Activated naive CD4-positive, alpha-beta T cell treated with anti-CD3 and anti-CD28 coated beads for 36 hours (primary cell): ENCODE measurements around the gene LAT. TPM values are rescaled to one million over a fixed set of nuclear protein-coding genes. Genes with fewer than 3 reads are reported as not detected.
"Not testable (repeated sequence)": the region's sequence is repeated elsewhere in the genome, so short reads cannot be mapped to it uniquely, and the experiment has no call there.

ENCODE experiments used
- CTCF ChIA-PET: fragments of 350-600 bp; sonication (Branson Sonifier 250); formaldehyde crosslinking; loops from one replicate; lab custom pipeline; 2021; ENCODE audit warnings: antibody characterized with exemption; lab: Charles Lee
- DNase-seq: peaks from one replicate; pipeline ENCODE4 v3.0.0-alpha.2; 2020
- H3K27ac Mint-ChIP-seq: one replicate; pipeline ENCODE4 v1.8.0; 2021; ENCODE audit warnings: mild to moderate bottlenecking, mixed read lengths
- H3K27me3 Mint-ChIP-seq: one replicate; pipeline ENCODE4 v1.8.0; 2021; ENCODE audit warnings: low read depth, mixed read lengths
- H3K36me3 Mint-ChIP-seq: one replicate; pipeline ENCODE4 v1.8.0; 2021; ENCODE audit warnings: low read depth, mixed read lengths
- H3K4me1 Mint-ChIP-seq: one replicate; pipeline ENCODE4 v1.8.0; 2021; ENCODE audit warnings: low read depth, mixed read lengths
- H3K4me3 Mint-ChIP-seq: one replicate; pipeline ENCODE4 v1.8.0; 2021; ENCODE audit warnings: mild to moderate bottlenecking, moderate library complexity, mixed read lengths
- H3K9me3 Mint-ChIP-seq: one replicate; pipeline ENCODE4 v1.8.0; 2021; ENCODE audit warnings: mixed read lengths
- intact Hi-C: fragments of 100-400 bp; cut with micrococcal nuclease; formaldehyde crosslinking; loops from one replicate; pipeline ENCODE4 v1.15.1; 2023
- total RNA-seq, 2 experiments: library from RNA; stranded (reverse); gene quantifications; one replicate each; pipeline ENCODE4 v1.2.3, GENCODE V29; 2021

Gene LAT
- total RNA-seq, 2 experiments from 2014 or later = 122 to 128 TPM

DNA sequence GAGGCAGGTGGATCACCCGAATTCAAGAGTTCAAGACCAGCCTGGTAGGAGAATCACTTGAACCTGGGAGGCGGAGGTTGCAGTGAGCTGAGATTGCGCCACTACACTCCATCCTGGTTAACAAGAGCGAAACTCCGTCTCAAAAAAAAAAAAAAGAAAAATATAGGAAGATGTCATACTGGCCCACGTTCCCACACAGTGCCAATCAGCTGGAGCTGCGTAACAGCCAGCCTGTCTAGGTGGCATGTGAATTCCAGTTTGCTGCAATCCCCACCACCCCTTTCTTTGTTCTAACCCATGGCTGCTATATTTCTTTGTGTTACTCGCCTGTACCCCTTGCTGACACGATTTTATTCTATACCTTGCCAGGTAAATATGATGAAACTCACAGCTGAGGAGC is 26.6 kb upstream of the LAT start:
- DNase-seq = no peak
- H3K36me3 Mint-ChIP-seq = peaks cover 30% of the 10 kb centered on the region
- no peaks in the 10 kb centered on the region for H3K9me3 Mint-ChIP-seq
- H3K27ac Mint-ChIP-seq = no peak overlapping the region
- H3K27me3 Mint-ChIP-seq = no peaks in the 10 kb centered on the region
- no peak overlapping the region for H3K4me3 Mint-ChIP-seq
- intact Hi-C loops = loop anchor here (10.0 kb wide), 1 partner anchor 1007 kb away; the partner anchor contains the start of gene TMEM219
- H3K4me1 Mint-ChIP-seq = peaks cover 8% of the 10 kb centered on the region
- CTCF ChIA-PET = interaction anchor here (0.6 kb wide), 1 partner anchor 15 kb away, joined by 7 read pairs; no protein-coding TSS in a partner anchor

DNA sequence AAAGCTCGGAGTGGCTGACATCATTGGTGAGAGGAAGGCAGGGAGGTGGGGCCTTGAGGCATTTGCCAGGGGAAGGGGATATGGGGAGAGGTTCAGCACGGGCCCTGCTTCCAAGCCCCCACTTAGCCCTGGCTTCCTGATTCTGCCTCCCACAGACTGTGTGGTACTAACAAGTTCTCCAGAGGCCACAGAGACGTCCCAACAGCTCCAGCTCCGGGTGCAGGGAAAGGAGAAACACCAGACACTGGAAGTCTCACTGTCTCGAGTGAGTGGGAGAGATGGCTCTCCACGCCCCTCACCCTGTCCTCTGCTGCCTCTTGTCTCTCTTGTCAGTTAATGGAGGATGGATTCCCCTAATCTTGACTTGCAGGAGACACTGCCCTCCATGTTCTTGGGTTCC is 26.0 kb upstream of the LAT start:
- Mint-ChIP-seq H3K27ac (no peak overlapping the region), H3K36me3 (peaks cover 30% of the 10 kb centered on the region), H3K27me3 (no peaks in the 10 kb centered on the region), H3K4me1 (peaks cover 5% of the 10 kb centered on the region), H3K4me3 (no peak overlapping the region), H3K9me3 (no peaks in the 10 kb centered on the region)
- CTCF ChIA-PET = no interaction called here
- intact Hi-C loops = loop anchor here (10.0 kb wide), 1 partner anchor 1006 kb away; the partner anchor contains the start of gene TMEM219
- no peak for DNase-seq

DNA sequence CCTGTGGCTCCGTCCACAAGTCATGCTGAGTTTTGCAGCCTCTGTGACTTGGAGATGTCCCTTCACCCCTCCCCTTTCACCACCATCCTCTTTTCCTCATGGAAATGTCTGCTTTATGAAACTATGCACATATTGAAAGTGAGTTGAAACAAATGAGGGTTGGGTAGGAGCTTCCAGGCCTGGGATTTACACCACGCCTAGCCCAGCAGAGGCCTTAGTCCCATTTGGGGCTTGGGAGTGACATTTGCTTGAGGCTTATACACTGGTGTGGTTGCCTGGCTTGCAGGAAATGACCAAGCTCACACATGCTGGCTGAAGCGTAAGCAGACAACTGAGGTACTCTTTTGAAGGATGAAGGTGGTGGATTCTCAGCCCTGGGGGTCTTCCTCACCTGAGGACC is 20.8 kb upstream of the LAT start:
- Mint-ChIP-seq H3K9me3 (no peaks in the 10 kb centered on the region), H3K27ac (no peak overlapping the region), H3K4me3 (no peak overlapping the region), H3K27me3 (no peaks in the 10 kb centered on the region), H3K36me3 (peaks cover 19% of the 10 kb centered on the region), H3K4me1 (no peaks in the 10 kb centered on the region)
- CTCF ChIA-PET = interaction anchor here (0.6 kb wide), 1 partner anchor 472 kb away, joined by 5 read pairs; the partner anchor contains the start of gene CLN3
- DNase-seq = no peak
- intact Hi-C loops = no loop called here

DNA sequence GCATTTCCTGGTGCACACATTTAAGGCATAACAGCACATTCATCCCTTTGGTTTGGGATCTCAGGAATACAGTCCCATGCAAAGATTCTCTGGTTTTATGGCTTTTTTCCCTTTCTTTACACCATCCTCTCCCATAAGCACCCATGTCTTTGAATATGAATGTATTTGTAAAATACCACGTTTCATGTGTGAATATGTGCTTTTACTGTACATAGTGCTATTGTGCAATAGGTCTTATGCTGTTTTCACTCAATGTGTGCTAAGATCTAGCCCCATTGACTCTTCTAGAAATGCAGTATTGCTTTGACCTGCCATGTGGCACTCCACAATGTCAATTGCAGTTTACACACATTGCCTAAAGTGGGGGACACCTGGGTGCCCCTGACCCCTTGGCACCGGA is 20.4 kb upstream of the LAT start:
- CTCF ChIA-PET = no interaction called here
- intact Hi-C loops = no loop called here
- Mint-ChIP-seq H3K36me3 (peaks cover 17% of the 10 kb centered on the region), H3K27me3 (no peaks in the 10 kb centered on the region), H3K4me1 (no peaks in the 10 kb centered on the region), H3K27ac (no peak overlapping the region), H3K9me3 (no peaks in the 10 kb centered on the region), H3K4me3 (no peak overlapping the region)
- no peak for DNase-seq

DNA sequence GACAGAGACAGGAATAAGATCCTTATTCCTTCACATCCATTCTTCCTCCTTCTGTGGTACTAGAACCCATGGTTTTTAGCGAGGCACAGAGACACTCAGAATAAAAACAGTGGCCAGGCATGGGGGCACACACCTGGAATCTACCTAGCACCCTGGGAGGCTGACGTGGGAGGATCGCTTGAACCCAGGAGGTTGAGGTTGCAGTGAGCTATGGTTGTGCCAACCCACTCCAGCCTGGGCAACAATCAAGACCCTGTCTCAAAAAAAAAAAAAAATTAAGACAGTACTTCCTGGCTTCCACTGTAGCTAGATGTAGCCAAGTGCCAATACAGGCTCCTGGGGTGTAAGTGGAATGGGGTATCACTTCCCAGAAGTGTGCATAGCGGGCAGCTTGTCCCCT is 17.7 kb upstream of the LAT start:
- intact Hi-C loops = no loop called here
- DNase-seq = no peak
- no peak overlapping the region for H3K4me3 Mint-ChIP-seq
- CTCF ChIA-PET = interaction anchor here (1.4 kb wide), 1 partner anchor 22 kb away, joined by 4 read pairs; no protein-coding TSS in a partner anchor
- H3K9me3 Mint-ChIP-seq = no peaks in the 10 kb centered on the region
- H3K36me3 Mint-ChIP-seq = peaks cover 6% of the 10 kb centered on the region
- H3K27me3 Mint-ChIP-seq = no peaks in the 10 kb centered on the region
- no peak overlapping the region for H3K27ac Mint-ChIP-seq
- H3K4me1 Mint-ChIP-seq = no peaks in the 10 kb centered on the region

DNA sequence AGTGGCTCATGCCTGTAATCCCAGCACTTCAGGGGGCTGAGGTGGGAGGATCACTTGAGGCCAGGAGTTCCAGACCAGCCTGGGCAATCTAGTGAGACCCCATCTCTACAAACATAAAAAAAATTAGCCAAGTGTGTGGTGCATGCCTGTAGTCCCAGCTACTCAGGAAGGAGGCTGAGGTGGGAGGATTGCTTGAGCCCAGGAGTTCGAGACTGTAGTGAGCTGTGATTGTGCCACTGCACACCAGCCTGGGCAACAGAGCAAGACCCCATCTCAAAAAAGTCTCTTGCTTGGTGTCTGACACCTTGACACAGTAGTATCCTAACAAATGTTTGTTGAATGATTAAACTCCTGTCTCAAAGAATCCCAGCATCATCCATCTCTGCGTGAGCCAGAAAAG is 15.2 kb upstream of the LAT start:
- H3K27ac Mint-ChIP-seq, H3K36me3 Mint-ChIP-seq, intact Hi-C loops, H3K27me3 Mint-ChIP-seq, H3K4me3 Mint-ChIP-seq, DNase-seq, H3K9me3 Mint-ChIP-seq, H3K4me1 Mint-ChIP-seq: not testable (repeated sequence)
- CTCF ChIA-PET = interaction anchor here (0.6 kb wide), 1 partner anchor 733 kb away, joined by 3 read pairs; no protein-coding TSS in a partner anchor

DNA sequence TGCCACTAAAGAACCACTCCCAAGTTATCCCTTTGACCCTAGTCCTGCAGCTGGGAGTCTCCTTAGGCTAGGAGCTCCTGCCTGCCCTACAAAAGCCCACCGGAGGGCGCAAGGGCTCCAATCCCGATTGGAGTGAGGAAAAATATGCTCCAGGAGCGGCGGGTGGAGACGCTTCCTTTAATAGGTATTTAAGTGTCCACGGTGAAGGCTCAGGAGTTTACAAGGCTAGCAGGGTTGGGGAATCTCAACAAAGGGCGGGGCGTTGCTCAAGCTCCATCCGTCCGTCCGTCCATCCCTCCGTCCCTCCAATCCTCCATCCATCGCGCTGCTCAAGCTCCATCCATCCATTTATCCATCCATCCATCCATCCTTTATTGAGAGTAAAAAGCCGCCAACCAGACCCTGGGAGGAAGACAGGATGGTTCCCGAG is 10.8 kb upstream of the LAT start:
- peak overlapping the region; percentile 91 for H3K27ac Mint-ChIP-seq
- intact Hi-C loops = loop anchor here (1.0 kb wide), 3 partner anchors 11 to 34 kb away; partner anchors contain the start of genes LAT and NFATC2IP
- H3K4me1 Mint-ChIP-seq = peaks cover 34% of the 10 kb centered on the region
- peak; percentile 76 for DNase-seq
- peak overlapping the region; percentile 97 for H3K4me3 Mint-ChIP-seq
- CTCF ChIA-PET = interaction anchor here (0.6 to 2.1 kb wide), 13 partner anchors 10 to 207 kb away, joined by 3 to 14 read pairs (median 3); partner anchors contain the start of gene LAT
- H3K27me3 Mint-ChIP-seq = no peaks in the 10 kb centered on the region
- peaks cover 3% of the 10 kb centered on the region for H3K36me3 Mint-ChIP-seq
- no peaks in the 10 kb centered on the region for H3K9me3 Mint-ChIP-seq

DNA sequence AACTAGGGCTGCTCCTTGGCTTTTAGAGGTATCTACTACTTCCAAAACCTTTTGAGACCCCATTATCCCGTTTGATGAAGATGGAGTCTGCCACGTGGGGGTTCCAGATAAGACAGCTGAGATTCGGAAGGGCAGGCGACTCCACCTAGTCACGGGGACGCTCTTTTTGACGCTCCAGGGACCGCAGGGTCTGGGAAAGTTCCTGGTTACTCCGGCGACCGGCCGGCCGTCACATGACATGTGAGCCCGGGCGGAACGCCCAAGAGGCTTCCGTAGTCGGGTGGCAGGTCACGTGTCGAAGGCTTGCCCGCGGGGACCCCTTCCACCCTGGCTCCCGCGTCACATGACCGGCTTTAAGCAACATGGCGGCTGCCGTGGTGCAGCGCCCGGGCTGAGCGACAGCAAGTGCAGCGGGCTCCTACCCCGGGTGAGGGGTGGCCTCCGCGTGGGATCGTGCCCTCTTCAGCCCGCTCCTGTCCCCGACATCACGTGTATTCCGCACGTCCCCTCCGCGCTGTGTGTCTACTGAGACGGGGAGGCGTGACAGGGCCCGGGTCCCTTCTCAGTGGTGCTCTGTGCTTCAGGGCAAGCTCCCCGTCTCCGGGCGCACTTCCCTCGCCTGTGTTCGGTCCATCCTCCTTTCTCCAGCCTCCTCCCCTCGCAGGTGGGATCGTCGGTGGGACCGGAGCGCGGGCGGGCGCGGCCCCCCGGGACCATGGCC is 10.3 kb upstream of the LAT start, which contains the start of gene SPNS1:
SPNS1 (plus strand) TSS at position 342 of the 721 bp plus-strand sequence; CDS start at position 716, 374 bp downstream.
- no peaks in the 10 kb centered on the region for H3K27me3 Mint-ChIP-seq
- peaks cover 3% of the 10 kb centered on the region for H3K36me3 Mint-ChIP-seq
- H3K4me3 Mint-ChIP-seq = peak within 1 kb of the TSS; percentile 97
- H3K4me1 Mint-ChIP-seq = peaks cover 34% of the 10 kb centered on the region
- CTCF ChIA-PET = interaction anchor here (0.9 to 2.1 kb wide), 9 partner anchors 9 to 207 kb away, joined by 3 to 14 read pairs (median 3); partner anchors contain the start of gene LAT
- H3K27ac Mint-ChIP-seq = peak within 1 kb of the TSS; percentile 91
- H3K9me3 Mint-ChIP-seq = no peaks in the 10 kb centered on the region
- DNase-seq = peak; percentile 97
- intact Hi-C loops = loop anchor here (1.0 kb wide), 3 partner anchors 11 to 34 kb away; partner anchors contain the start of genes LAT and NFATC2IP

DNA sequence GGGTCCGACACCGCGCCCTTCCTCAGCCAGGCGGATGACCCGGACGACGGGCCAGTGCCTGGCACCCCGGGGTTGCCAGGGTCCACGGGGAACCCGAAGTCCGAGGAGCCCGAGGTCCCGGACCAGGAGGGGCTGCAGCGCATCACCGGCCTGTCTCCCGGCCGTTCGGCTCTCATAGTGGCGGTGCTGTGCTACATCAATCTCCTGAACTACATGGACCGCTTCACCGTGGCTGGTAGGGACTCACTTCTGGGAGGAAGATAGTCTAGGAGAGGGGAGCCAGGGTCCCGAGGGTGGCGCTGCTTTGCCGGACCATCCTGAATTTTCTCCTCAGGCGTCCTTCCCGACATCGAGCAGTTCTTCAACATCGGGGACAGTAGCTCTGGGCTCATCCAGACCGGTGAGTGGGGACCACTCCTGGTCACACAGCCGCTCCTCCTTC is 9.7 kb upstream of the LAT start:
- Mint-ChIP-seq H3K27me3 (no peaks in the 10 kb centered on the region), H3K4me1 (peaks cover 34% of the 10 kb centered on the region), H3K4me3 (peak overlapping the region; percentile 97), H3K9me3 (no peaks in the 10 kb centered on the region), H3K27ac (no peak overlapping the region), H3K36me3 (peaks cover 3% of the 10 kb centered on the region)
- CTCF ChIA-PET = interaction anchor here (2.1 kb wide), 1 partner anchor 12 kb away, joined by 6 read pairs; no protein-coding TSS in a partner anchor
- no peak for DNase-seq
- intact Hi-C loops = no loop called here

DNA sequence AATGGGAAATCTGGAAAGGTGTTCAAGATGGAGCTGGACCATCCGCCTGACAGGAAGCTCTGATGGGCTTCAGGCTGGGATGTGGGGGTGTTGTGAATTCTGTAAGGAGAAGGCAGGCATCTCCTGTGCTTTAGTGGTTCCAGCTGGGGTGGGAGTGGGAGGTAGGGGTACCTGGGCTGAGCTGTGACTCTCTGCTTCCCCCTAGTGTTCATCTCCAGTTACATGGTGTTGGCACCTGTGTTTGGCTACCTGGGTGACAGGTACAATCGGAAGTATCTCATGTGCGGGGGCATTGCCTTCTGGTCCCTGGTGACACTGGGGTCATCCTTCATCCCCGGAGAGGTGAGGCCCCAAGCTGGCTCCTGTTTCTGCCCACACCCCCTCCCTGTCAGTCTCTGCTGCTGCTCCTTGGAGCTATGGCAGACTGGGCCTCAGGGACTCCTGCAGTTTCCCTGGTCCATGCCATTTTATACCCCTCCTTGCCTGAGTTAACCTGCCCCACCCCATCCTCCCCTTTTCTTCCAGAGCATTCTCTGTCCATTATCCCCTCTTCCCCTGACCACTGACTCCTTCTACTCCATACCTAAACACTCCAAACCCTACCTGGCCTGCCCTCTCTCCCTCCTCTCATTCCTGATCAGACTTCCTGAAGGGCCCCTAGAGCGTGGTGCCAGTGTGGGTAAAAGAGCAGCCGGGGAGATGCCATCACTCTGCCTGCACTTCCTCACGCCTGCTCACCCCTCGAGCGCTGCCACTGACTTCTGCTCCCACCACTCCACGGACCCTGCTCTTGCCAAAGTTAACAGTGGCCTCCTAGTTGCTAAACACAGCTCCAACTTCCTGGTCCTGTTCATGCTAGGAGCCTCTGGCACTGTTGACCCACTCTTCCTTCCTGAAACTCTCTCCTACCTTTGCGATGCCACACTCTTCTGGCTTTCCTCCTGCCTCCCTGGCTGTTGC is 6.9 kb upstream of the LAT start:
- Mint-ChIP-seq H3K4me1 (peaks cover 34% of the 10 kb centered on the region), H3K27me3 (no peaks in the 10 kb centered on the region), H3K27ac (no peak overlapping the region), H3K36me3 (peaks cover 20% of the 10 kb centered on the region), H3K4me3 (no peak overlapping the region), H3K9me3 (peaks cover 5% of the 10 kb centered on the region)
- DNase-seq = no peak
- intact Hi-C loops = no loop called here
- CTCF ChIA-PET = interaction anchor here (0.6 to 1.5 kb wide), 7 partner anchors 8 to 1165 kb away, joined by 3 to 8 read pairs (median 4); no protein-coding TSS in a partner anchor

DNA sequence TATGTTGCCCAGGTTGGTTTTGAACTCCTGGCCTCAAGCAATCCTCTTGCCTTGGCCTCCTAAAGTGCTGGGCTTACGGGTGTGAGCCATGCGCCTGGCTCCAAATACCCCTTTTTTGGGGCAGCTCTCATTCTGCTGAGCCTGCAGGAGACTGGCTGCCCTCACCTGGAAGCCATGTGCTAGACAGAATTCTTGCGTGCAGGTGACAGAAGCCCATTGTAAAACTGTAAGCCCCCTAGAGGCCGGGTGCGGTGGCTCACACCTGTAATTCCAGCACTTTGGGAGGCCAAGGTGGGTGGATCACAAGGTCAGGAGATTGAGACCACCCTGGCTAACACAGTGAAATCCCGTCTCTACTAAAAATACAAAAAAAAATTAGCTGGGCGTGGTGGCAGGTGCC is 4.5 kb upstream of the LAT start:
- CTCF ChIA-PET = interaction anchor here (0.7 to 1.6 kb wide), 5 partner anchors 12 to 127 kb away, joined by 3 to 6 read pairs (median 6); no protein-coding TSS in a partner anchor
- peaks cover 32% of the 10 kb centered on the region for H3K36me3 Mint-ChIP-seq
- intact Hi-C loops = not testable (repeated sequence)

More for the DNA sequence above, 4.5 kb upstream of the LAT start:
- not testable (repeated sequence) for H3K4me3 Mint-ChIP-seq, H3K27ac Mint-ChIP-seq, DNase-seq, H3K9me3 Mint-ChIP-seq, H3K27me3 Mint-ChIP-seq
- H3K4me1 Mint-ChIP-seq = peaks cover 40% of the 10 kb centered on the region
